A549 (cell line): ENCODE results near the gene LMO7. TPM values are rescaled to one million over a fixed set of nuclear protein-coding genes. Genes with fewer than 3 reads are reported as not detected.

Source experiments
- ATAC-seq, 2 experiments: fragments of 200-7000 bp in 1 of 2; fragments of >200 bp in 1 of 2; cut with Nextera tagmentation in 1 of 2; cut with Tn5 transposase in 1 of 2; 3 replicates each; pipeline versions ENCODE4 v1.8.0 to v1.9.1; 2018 to 2020; ENCODE audit warnings: mild to moderate bottlenecking in 1 of 2, moderate library complexity in 1 of 2
- CTCF ChIA-PET: fragments of 300-600 bp; sonication (Branson Sonifier 250); formaldehyde crosslinking; extraction: SDS; loops from one replicate; lab custom pipeline; 2021; ENCODE audit warnings: antibody characterized with exemption, inconsistent platforms; lab: Yijun Ruan, JAX
- POLR2A ChIA-PET: fragments of 350-600 bp; formaldehyde crosslinking; extraction: SDS; loops from one replicate; lab custom pipeline; 2021; ENCODE audit warnings: antibody characterized with exemption, inconsistent platforms; lab: Yijun Ruan, JAX
- DNase-seq, 2 experiments: peaks; one replicate each; pipeline versions ENCODE4 v3.0.0 to v3.0.0-alpha.2; 2011 to 2016; ENCODE audit warnings: low read depth in 1 of 2, low spot score in 1 of 2
- FAIRE-seq: peaks from 2 replicates; lab custom pipeline; 2011; peaks lifted over from hg19 to GRCh38; lab: Jason Lieb, UNC
- H3K27ac ChIP-seq, 2 experiments: fragments of >200 bp; sonication (Bioruptor Twin); formaldehyde crosslinking; 3 replicates each; pipeline ENCODE4 v1.5.1; 2016 to 2017
- H3K4me1 ChIP-seq: fragments of >200 bp; sonication (Bioruptor Twin); formaldehyde crosslinking; 3 replicates; pipeline ENCODE4 v1.6.1; 2016
- H3K4me2 ChIP-seq: fragments of >200 bp; sonication (Bioruptor Twin); formaldehyde crosslinking; 3 replicates; pipeline ENCODE4 v1.6.1; 2016
- H3K4me3 ChIP-seq: fragments of >200 bp; sonication (Bioruptor Twin); formaldehyde crosslinking; 3 replicates; pipeline ENCODE4 v1.5.1; 2016
- H3K9me3 ChIP-seq: fragments of >200 bp; sonication (Bioruptor Twin); formaldehyde crosslinking; 3 replicates; pipeline ENCODE4 v1.6.1; 2016
- ATOH8 ChIP-seq: fragments of 250-450 bp; sonication (Bioruptor Pico); IDR thresholded peaks from 2 replicates; pipeline ENCODE4 v1.5.0; 2020; ENCODE audit warnings: low read depth, mild to moderate bottlenecking, moderate library complexity
- BCL3 ChIP-seq: fragments of >200 bp; sonication (Bioruptor Twin); formaldehyde crosslinking; IDR thresholded peaks from 3 replicates; pipeline ENCODE4 v1.6.1; 2016
- E2F6 ChIP-seq: IDR thresholded peaks from 2 replicates; pipeline ENCODE4 v1.6.1; 2012; ENCODE audit warnings: low read depth, borderline replicate concordance
- EP300 ChIP-seq, 2 experiments: fragments of >200 bp; sonication (Bioruptor Twin); formaldehyde crosslinking; IDR thresholded peaks; 2 replicates in 1 of 2; 3 replicates in 1 of 2; pipeline ENCODE4 v1.6.1; 2016 to 2017
- FOSL2 ChIP-seq, 2 experiments: fragments of 450-650 bp in 1 of 2; fragments of >200 bp in 1 of 2; sonication (Bioruptor Twin) in 1 of 2; formaldehyde crosslinking; IDR thresholded peaks; 2 replicates each; pipeline versions ENCODE4 v1.5.0 to v1.6.1; 2016 to 2020; ENCODE audit warnings: mild to moderate bottlenecking in 1 of 2, moderate library complexity in 1 of 2
- HES2 ChIP-seq: fragments of >200 bp; sonication (Bioruptor Twin); formaldehyde crosslinking; IDR thresholded peaks from 2 replicates; pipeline ENCODE4 v1.6.1; 2016
- HMGXB4 ChIP-seq: fragments of 250-450 bp; sonication (Bioruptor Pico); IDR thresholded peaks from 2 replicates; pipeline ENCODE4 v1.5.0; 2021; ENCODE audit warnings: mild to moderate bottlenecking, moderate library complexity, borderline replicate concordance
- KDM1A ChIP-seq: fragments of 200-600 bp; sonication (generic); IDR thresholded peaks from 2 replicates; pipeline ENCODE4 v1.6.1; 2016; ENCODE audit warnings: low read depth, mild to moderate bottlenecking
- MAX ChIP-seq: IDR thresholded peaks from 2 replicates; pipeline ENCODE4 v1.6.1; 2012
- MYC ChIP-seq: IDR thresholded peaks from 2 replicates; pipeline ENCODE4 v1.6.1; 2012; ENCODE audit warnings: mild to moderate bottlenecking, inconsistent platforms, low read length, improper control_type of control experiment, borderline replicate concordance
- PBX3 ChIP-seq: IDR thresholded peaks from 2 replicates; pipeline ENCODE4 v1.6.1; 2012
- POLR2A ChIP-seq: IDR thresholded peaks from 2 replicates; pipeline ENCODE4 v1.6.1; 2012; ENCODE audit warnings: mild to moderate bottlenecking, low read length
- POLR2AphosphoS2 ChIP-seq: conservative IDR thresholded peaks from 2 replicates; pipeline ENCODE4 v1.6.1; 2012; ENCODE audit warnings: low read length, improper control_type of control experiment, inconsistent platforms
- RARB ChIP-seq: fragments of 250-450 bp; sonication (Bioruptor Pico); IDR thresholded peaks from 2 replicates; pipeline ENCODE4 v1.8.0; 2021; ENCODE audit warnings: mild to moderate bottlenecking, moderate library complexity
- RCOR1 ChIP-seq: fragments of 150-350 bp; IDR thresholded peaks from 2 replicates; pipeline ENCODE4 v1.6.1; 2014; ENCODE audit warnings: antibody characterized with exemption, low read length, low read depth
- RFX5 ChIP-seq: fragments of 450-650 bp; IDR thresholded peaks from 2 replicates; pipeline ENCODE4 v1.7.1; 2014; ENCODE audit warnings: antibody characterized with exemption, mild to moderate bottlenecking, moderate library complexity
- RNF2 ChIP-seq: fragments of 200-600 bp; sonication (generic); IDR thresholded peaks from 2 replicates; pipeline ENCODE4 v1.6.1; 2016; ENCODE audit warnings: low read depth, mild to moderate bottlenecking, antibody characterized with exemption, moderate library complexity, borderline replicate concordance
- SREBF2 ChIP-seq: fragments of 450-650 bp; IDR thresholded peaks from 2 replicates; pipeline ENCODE4 v1.6.1; 2014; ENCODE audit warnings: mild to moderate bottlenecking, moderate library complexity
- ZNF302 ChIP-seq: fragments of 250-450 bp; sonication (Bioruptor Pico); IDR thresholded peaks from 2 replicates; pipeline ENCODE4 v1.9.0; 2021; ENCODE audit warnings: inconsistent platforms, mild to moderate bottlenecking, moderate library complexity
- ZSCAN20 ChIP-seq: fragments of 250-450 bp; sonication (Bioruptor Pico); IDR thresholded peaks from 2 replicates; pipeline ENCODE4 v1.8.0; 2022; ENCODE audit warnings: mild to moderate bottlenecking, moderate library complexity
- WGBS: methylation state at CpG from one replicate; pipeline ENCODE4 v1.1.6; 2017; ENCODE audit errors: missing lambda C conversion rate; 5-methylcytosine and 5-hydroxymethylcytosine counted together
- polyA plus RNA-seq, 4 experiments: library from polyadenylated mRNA; depleted of rRNA in 3 of 4; stranded (reverse); fragments of >200 nt; fragmentation: RNase III in 1 of 4; extraction: RNeasy Plus Mini Kit Qiagen cat#74134 plus additional on column Dnase treatment in 1 of 4; gene quantifications; 2 replicates in 3 of 4; 3 replicates in 1 of 4; pipeline ENCODE4 v1.2.3, GENCODE V29; 2011 to 2017

LMO7 gene
- polyA plus RNA-seq, 2 of the 4 experiments (the other 2 are of a cell fraction) = 23.4 to 33.2 TPM

- DNase-seq (no peak), ATAC-seq (no peak), FAIRE-seq (no peak)
- no peak overlapping the region for H3K4me3 ChIP-seq
- 84% methylated on average over 6 of the region's 6 CpGs for WGBS
- no peak overlapping the region for H3K4me2 ChIP-seq
- CTCF ChIA-PET = no interaction called here
- no peaks in the 10 kb centered on the region for H3K4me1 ChIP-seq
- POLR2A ChIA-PET = no interaction called here
- no peak overlapping the region for H3K27ac ChIP-seq
- no peaks in the 10 kb centered on the region for H3K9me3 ChIP-seq
- TF ChIP-seq RARB (CRISPR knock-in tag) = no peak
Observed at GRCh38 chr13:75641026-75641425, 4.9 kb downstream of the LMO7 start.

GRCh38 chr13:75643182-75643581 lies 7.1 kb downstream of the LMO7 start:
- CTCF ChIA-PET = no interaction called here
- no peak overlapping the region for H3K4me3 ChIP-seq
- DNase-seq = no peak
- H3K4me1 ChIP-seq = no peaks in the 10 kb centered on the region
- ATAC-seq = no peak
- no peak for FAIRE-seq
- H3K9me3 ChIP-seq = no peaks in the 10 kb centered on the region
- POLR2A ChIA-PET = no interaction called here
- 76% methylated on average over 1 of the region's 1 CpG for WGBS
- H3K4me2 ChIP-seq = no peak overlapping the region
- no peak for TF ChIP-seq ATOH8 (CRISPR knock-in tag)
- TF ChIP-seq MAX = no peak
- TF ChIP-seq RCOR1 = no peak
- no peak for TF ChIP-seq PBX3
- TF ChIP-seq FOSL2 (IDR thresholded peaks at IDR 0.05) = no peak
- no peak for TF ChIP-seq FOSL2 (CRISPR knock-in tag; IDR thresholded peaks at IDR 0.05)
- no peak for TF ChIP-seq SREBF2
- TF ChIP-seq POLR2A = no peak
- no peak for TF ChIP-seq MYC
- TF ChIP-seq E2F6 = no peak
- TF ChIP-seq EP300 (IDR thresholded peaks at IDR 0.05) = no peak
- TF ChIP-seq RARB (CRISPR knock-in tag) = no peak
- no peak for TF ChIP-seq POLR2AphosphoS2
- TF ChIP-seq HMGXB4 (CRISPR knock-in tag) = no peak
- no peak for TF ChIP-seq RFX5
- TF ChIP-seq KDM1A = no peak
- TF ChIP-seq ZNF302 (CRISPR knock-in tag) = no peak
- TF ChIP-seq ZSCAN20 (CRISPR knock-in tag) = no peak
- no peak for TF ChIP-seq HES2
- TF ChIP-seq BCL3 = no peak
- no peak for TF ChIP-seq RNF2
- H3K27ac ChIP-seq = no peak overlapping the region
